Cardiac ventricle fibroblast (primary cell): ENCODE measurements around the gene ELAVL4. TPM values are rescaled to one million over a fixed set of nuclear protein-coding genes. Genes with fewer than 3 reads are reported as not detected.

Experiments
- total RNA-seq: library from RNA; depleted of rRNA; stranded (reverse); fragments of >200 nt; gene quantifications from 2 replicates; pipeline ENCODE4 v1.2.3, GENCODE V29; 2015

Gene ELAVL4
- not detected in 2 replicates for total RNA-seq

DNA sequence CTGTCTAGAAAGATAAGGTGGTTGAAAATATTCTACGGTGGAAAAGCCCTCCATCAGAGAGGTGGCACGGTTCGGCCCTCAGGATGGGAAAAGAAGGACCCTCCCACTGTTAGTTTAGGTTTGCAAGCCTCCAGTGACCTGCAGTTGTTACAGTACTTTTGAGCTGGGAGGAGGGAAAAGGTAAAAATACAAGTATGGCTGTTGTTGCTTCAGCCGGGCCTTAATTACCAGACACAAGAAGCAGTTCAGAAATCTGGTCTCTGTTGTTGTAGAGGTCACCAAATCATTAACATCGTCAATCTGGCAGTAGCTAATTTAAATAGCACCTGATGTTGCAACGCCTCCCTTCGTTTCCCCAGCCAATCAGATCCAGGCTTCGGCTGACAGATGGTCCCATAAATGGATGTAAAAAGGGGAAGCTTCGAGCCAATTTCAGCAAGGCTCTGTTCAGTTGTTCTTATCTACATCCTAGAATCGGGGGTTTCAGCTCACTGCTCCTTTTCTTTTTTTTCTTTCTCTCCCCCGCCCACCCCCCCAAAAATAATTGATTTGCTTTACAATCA is at the start of gene ELAVL4:
TSS of gene ELAVL4 (plus strand) at position 424 of the 563 bp plus-strand sequence. CDS start 270 bp downstream, outside the sequence.

Other genes with a start within 250 kb of the ELAVL4 start
- gene AGBL4, start 85.0 kb upstream of the ELAVL4 start, total RNA-seq = not detected in 2 replicates